H9 (cell line): ENCODE data around the gene LDLRAD4. TPM values are rescaled to one million over a fixed set of nuclear protein-coding genes. Genes with fewer than 3 reads are reported as not detected.

Experiments used
- DNase-seq: peaks from one replicate; pipeline ENCODE4 v3.0.0-alpha.2; 2017
- H2AFZ ChIP-seq: one replicate; pipeline ENCODE4 v1.6.1; 2013; ENCODE audit warnings: mild to moderate bottlenecking, low read length, control low read depth, moderate library complexity
- H2AK5ac ChIP-seq: 2 replicates; pipeline ENCODE4 v1.6.1; 2013; ENCODE audit warnings: low read length, control low read depth, mixed read lengths; ENCODE audit not compliant: insufficient read length
- H2BK120ac ChIP-seq: one replicate; pipeline ENCODE4 v1.6.1; 2013; ENCODE audit warnings: low read depth, mild to moderate bottlenecking, low read length, control low read depth, inconsistent platforms; ENCODE audit not compliant: poor library complexity, severe bottlenecking
- H2BK12ac ChIP-seq: 2 replicates; pipeline ENCODE4 v1.6.1; 2013; ENCODE audit warnings: low read length, control low read depth, mixed read lengths, low read depth; ENCODE audit not compliant: insufficient read length
- H2BK15ac ChIP-seq: 2 replicates; pipeline ENCODE4 v1.6.1; 2013; ENCODE audit warnings: low read depth, low read length, control low read depth
- H2BK20ac ChIP-seq: one replicate; pipeline ENCODE4 v1.6.1; 2013; ENCODE audit warnings: low read depth, mild to moderate bottlenecking, low read length, control low read depth, inconsistent platforms; ENCODE audit not compliant: poor library complexity, severe bottlenecking
- H2BK5ac ChIP-seq: 2 replicates; pipeline ENCODE4 v1.6.1; 2013; ENCODE audit warnings: low read length, control low read depth, mixed read lengths; ENCODE audit not compliant: insufficient read length
- H3K14ac ChIP-seq: 2 replicates; pipeline ENCODE4 v1.6.1; 2013; ENCODE audit warnings: low read length, control low read depth; ENCODE audit not compliant: insufficient read depth
- H3K18ac ChIP-seq: 2 replicates; pipeline ENCODE4 v1.6.1; 2013; ENCODE audit warnings: low read depth, mild to moderate bottlenecking, mixed read lengths, low read length, control low read depth; ENCODE audit not compliant: insufficient read length
- H3K23ac ChIP-seq: 2 replicates; pipeline ENCODE4 v1.6.1; 2013; ENCODE audit warnings: low read length, control low read depth, mixed read lengths, low read depth; ENCODE audit not compliant: insufficient read length
- H3K23me2 ChIP-seq: 2 replicates; pipeline ENCODE4 v1.6.1; 2013; ENCODE audit warnings: low read depth, mild to moderate bottlenecking, mixed read lengths, low read length, control low read depth; ENCODE audit not compliant: insufficient read length, poor library complexity, severe bottlenecking
- H3K27ac ChIP-seq: 2 replicates; pipeline ENCODE4 v1.5.1; 2013; ENCODE audit warnings: low read length, control low read depth, mixed read lengths, low read depth; ENCODE audit not compliant: insufficient read length
- H3K27me3 ChIP-seq: 2 replicates; pipeline ENCODE4 v1.6.1; 2013; ENCODE audit warnings: low read length, control low read depth, inconsistent platforms; ENCODE audit not compliant: insufficient read depth
- H3K4ac ChIP-seq: 2 replicates; pipeline ENCODE4 v1.6.1; 2013; ENCODE audit warnings: low read depth, mild to moderate bottlenecking, control low read depth, inconsistent platforms, low read length, moderate library complexity
- H3K4me1 ChIP-seq: 2 replicates; pipeline ENCODE4 v1.6.1; 2013; ENCODE audit warnings: low read length, control low read depth, inconsistent platforms; ENCODE audit not compliant: insufficient read depth
- H3K4me2 ChIP-seq: 2 replicates; pipeline ENCODE4 v1.6.1; 2013; ENCODE audit warnings: low read length, control low read depth, mixed read lengths; ENCODE audit not compliant: insufficient read length, insufficient read depth
- H3K56ac ChIP-seq: 2 replicates; pipeline ENCODE4 v1.6.1; 2013; ENCODE audit warnings: low read depth, mild to moderate bottlenecking, mixed read lengths, low read length, control low read depth; ENCODE audit not compliant: insufficient read length
- H3K79me1 ChIP-seq: 2 replicates; pipeline ENCODE4 v1.6.1; 2013; ENCODE audit warnings: low read depth, mild to moderate bottlenecking, moderate library complexity, low read length, control low read depth, inconsistent platforms; ENCODE audit not compliant: insufficient read depth, poor library complexity, severe bottlenecking
- H3K79me2 ChIP-seq: 2 replicates; pipeline ENCODE4 v1.6.1; 2013; ENCODE audit warnings: low read length, control low read depth, inconsistent platforms; ENCODE audit not compliant: insufficient read depth
- H3K9ac ChIP-seq: 2 replicates; pipeline ENCODE4 v1.6.1; 2013; ENCODE audit warnings: low read length, control low read depth, mixed read lengths; ENCODE audit not compliant: insufficient read length; ENCODE audit errors: extremely low read depth
- H3K9me3 ChIP-seq: one replicate; pipeline ENCODE4 v1.6.1; 2013; ENCODE audit warnings: low read depth, low read length, inconsistent platforms; ENCODE audit not compliant: control insufficient read depth
- H3T11ph ChIP-seq: one replicate; pipeline ENCODE4 v1.6.1; 2013; ENCODE audit warnings: mild to moderate bottlenecking, low read length, control low read depth, inconsistent platforms
- H4K20me1 ChIP-seq: one replicate; pipeline ENCODE4 v1.6.1; 2013; ENCODE audit not compliant: control insufficient read depth, insufficient read length, insufficient read depth
- H4K5ac ChIP-seq: 2 replicates; pipeline ENCODE4 v1.6.1; 2013; ENCODE audit warnings: low read depth, mild to moderate bottlenecking, mixed read lengths, low read length, control low read depth; ENCODE audit not compliant: insufficient read length
- H4K8ac ChIP-seq: replicated peaks from 2 replicates; pipeline ENCODE4 v1.6.1; 2013; ENCODE audit warnings: low read length, control low read depth, mixed read lengths, low read depth; ENCODE audit not compliant: insufficient read length
- H4K91ac ChIP-seq: 2 replicates; pipeline ENCODE4 v1.6.1; 2013; ENCODE audit warnings: low read depth, mild to moderate bottlenecking, moderate library complexity, mixed read lengths, low read length, control low read depth; ENCODE audit not compliant: insufficient read length
- H3K27ac Mint-ChIP-seq, 3 experiments: 2 replicates in 2 of 3; 3 replicates in 1 of 3; pipeline ENCODE4 v1.8.0; 2020 to 2021; ENCODE audit warnings: mixed read lengths in 3 of 3, mild to moderate bottlenecking in 1 of 3, moderate library complexity in 1 of 3
- H3K27me3 Mint-ChIP-seq: 2 replicates; pipeline ENCODE4 v1.8.0; 2021; ENCODE audit warnings: low read depth, mild to moderate bottlenecking, moderate library complexity, mixed read lengths
- H3K36me3 Mint-ChIP-seq, 3 experiments: 2 replicates in 2 of 3; 3 replicates in 1 of 3; pipeline ENCODE4 v1.8.0; 2020 to 2021; ENCODE audit warnings: low read depth in 3 of 3, mixed read lengths in 3 of 3; ENCODE audit not compliant: insufficient read depth in 1 of 3
- H3K4me1 Mint-ChIP-seq, 2 experiments: 2 replicates each; pipeline ENCODE4 v1.8.0; 2020; ENCODE audit warnings: mixed read lengths in 2 of 2
- H3K4me3 Mint-ChIP-seq, 2 experiments: 2 replicates in 1 of 2; 3 replicates in 1 of 2; pipeline ENCODE4 v1.8.0; 2020 to 2021; ENCODE audit warnings: mild to moderate bottlenecking in 2 of 2, mixed read lengths in 2 of 2, moderate library complexity in 1 of 2
- H3K9me3 Mint-ChIP-seq, 2 experiments: 2 replicates in 1 of 2; 3 replicates in 1 of 2; pipeline ENCODE4 v1.8.0; 2020; ENCODE audit warnings: mild to moderate bottlenecking in 2 of 2, mixed read lengths in 2 of 2, moderate library complexity in 1 of 2
- WGBS: extraction: QIAGEN DNeasy Blood & Tissue Kit; methylation state at CpG from one replicate; pipeline ENCODE4 v1.1.7; 2013; ENCODE audit warnings: missing lambda C conversion rate, low lambda C conversion rate, mixed read lengths; ENCODE audit not compliant: insufficient read length; ENCODE audit errors: extremely low coverage; 5-methylcytosine and 5-hydroxymethylcytosine counted together
- total RNA-seq: library from RNA; stranded (reverse); gene quantifications from 2 replicates; pipeline ENCODE4 v1.2.1, GENCODE V29; 2021
- TF ChIP-seq, protein P1 (sequence below): fragments of 200-600 bp; sonication (generic); conservative IDR thresholded peaks from 3 replicates; pipeline ENCODE4 v1.8.0; 2021; ENCODE audit warnings: antibody characterized with exemption, mild to moderate bottlenecking

Gene LDLRAD4
- total RNA-seq, 1 experiment from 2014 or later = 3.9 TPM

DNA sequence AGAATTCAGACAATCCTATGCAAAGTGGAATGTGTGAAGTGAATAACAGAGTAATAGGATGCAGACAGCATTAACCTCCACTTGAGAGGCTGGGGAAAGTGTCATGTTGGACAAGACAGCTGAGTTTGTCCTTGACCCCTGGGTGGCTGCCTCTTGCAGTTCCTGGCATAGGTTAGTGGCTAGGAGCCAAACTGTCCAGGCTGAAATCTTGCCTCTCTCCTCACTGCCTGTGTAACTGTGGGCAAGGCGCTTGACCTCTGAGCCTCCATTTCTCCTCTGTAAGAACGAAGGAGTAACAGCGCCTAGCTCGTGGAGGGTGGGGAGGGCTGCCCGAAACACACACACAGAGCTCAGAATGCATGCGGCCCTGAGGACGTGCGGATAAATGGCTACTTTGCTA, 34.8 kb upstream of the LDLRAD4 start:
- Mint-ChIP-seq H3K27me3 (peaks cover 6% of the 10 kb centered on the region), H3K36me3 (peaks cover 0 to 3% (median 0%) of the 10 kb centered on the region in 3 experiments; a peak in 1 of 7 replicates), H3K9me3 (peaks cover 12% of the 10 kb centered on the region in 2 experiments; a peak in 2 of 5 replicates), H3K4me1 (peaks cover 25 to 29% of the 10 kb centered on the region in 2 experiments), H3K27ac (no peak overlapping the region; a peak in 1 of 7 replicates), H3K4me3 (no peak overlapping the region)
- H3K23ac ChIP-seq = no peak overlapping the region
- no peak overlapping the region for H3T11ph ChIP-seq
- no peak overlapping the region for H2AK5ac ChIP-seq
- no peak overlapping the region for H4K5ac ChIP-seq
- H4K20me1 ChIP-seq = no peaks in the 10 kb centered on the region
- no peaks in the 10 kb centered on the region for H3K79me1 ChIP-seq
- no peak overlapping the region for H3K9ac ChIP-seq
- no peak for DNase-seq
- H3K14ac ChIP-seq = no peak overlapping the region
- H2BK12ac ChIP-seq = no peak overlapping the region
- H2AFZ ChIP-seq = no peak overlapping the region
- no peak overlapping the region for H2BK120ac ChIP-seq
- H3K79me2 ChIP-seq = no peaks in the 10 kb centered on the region
- no peak overlapping the region for H4K8ac ChIP-seq
- H2BK15ac ChIP-seq = no peak overlapping the region
- no peak overlapping the region for H3K4ac ChIP-seq
- no peaks in the 10 kb centered on the region for H3K23me2 ChIP-seq
- no peak overlapping the region for H3K56ac ChIP-seq
- H3K18ac ChIP-seq = no peak overlapping the region
- no peak overlapping the region for H3K27ac ChIP-seq
- no peak overlapping the region for H4K91ac ChIP-seq
- H2BK20ac ChIP-seq = no peak overlapping the region
- WGBS = no CpG with 5 or more reads among the region's 8 CpGs
- no peaks in the 10 kb centered on the region for H3K9me3 ChIP-seq
- TF ChIP-seq, protein P1, sequence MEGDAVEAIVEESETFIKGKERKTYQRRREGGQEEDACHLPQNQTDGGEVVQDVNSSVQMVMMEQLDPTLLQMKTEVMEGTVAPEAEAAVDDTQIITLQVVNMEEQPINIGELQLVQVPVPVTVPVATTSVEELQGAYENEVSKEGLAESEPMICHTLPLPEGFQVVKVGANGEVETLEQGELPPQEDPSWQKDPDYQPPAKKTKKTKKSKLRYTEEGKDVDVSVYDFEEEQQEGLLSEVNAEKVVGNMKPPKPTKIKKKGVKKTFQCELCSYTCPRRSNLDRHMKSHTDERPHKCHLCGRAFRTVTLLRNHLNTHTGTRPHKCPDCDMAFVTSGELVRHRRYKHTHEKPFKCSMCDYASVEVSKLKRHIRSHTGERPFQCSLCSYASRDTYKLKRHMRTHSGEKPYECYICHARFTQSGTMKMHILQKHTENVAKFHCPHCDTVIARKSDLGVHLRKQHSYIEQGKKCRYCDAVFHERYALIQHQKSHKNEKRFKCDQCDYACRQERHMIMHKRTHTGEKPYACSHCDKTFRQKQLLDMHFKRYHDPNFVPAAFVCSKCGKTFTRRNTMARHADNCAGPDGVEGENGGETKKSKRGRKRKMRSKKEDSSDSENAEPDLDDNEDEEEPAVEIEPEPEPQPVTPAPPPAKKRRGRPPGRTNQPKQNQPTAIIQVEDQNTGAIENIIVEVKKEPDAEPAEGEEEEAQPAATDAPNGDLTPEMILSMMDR = no peak
- H3K4me1 ChIP-seq = 0 out of 2 replicates have a peak, but pooled peaks cover 3% of the 10 kb centered on the region
- no peak overlapping the region for H3K4me2 ChIP-seq
- H2BK5ac ChIP-seq = no peak overlapping the region
- H3K27me3 ChIP-seq = no peaks in the 10 kb centered on the region
